SK-N-SH (cell line): ENCODE results near the gene SP6.

Experiments used
- EP300 ChIP-seq, 2 experiments: IDR thresholded peaks; 2 replicates each; pipeline versions ENCODE4 v1.4.0 to v1.6.1; 2012; ENCODE audit warnings: borderline replicate concordance in 1 of 2, low read depth in 1 of 2, low read length in 1 of 2
- EZH2phosphoT487 ChIP-seq: fragments of 200-600 bp; sonication (generic); IDR thresholded peaks from 2 replicates; pipeline ENCODE4 v1.6.1; 2017; ENCODE audit warnings: low read depth, mixed run types, mild to moderate bottlenecking, antibody characterized with exemption, moderate library complexity, borderline replicate concordance
- FOXJ3 ChIP-seq: sonication (generic); formaldehyde crosslinking; IDR thresholded peaks from 2 replicates; pipeline ENCODE4 v1.5.1; 2020; ENCODE audit warnings: mild to moderate bottlenecking, missing genetic modification reagents
- FOXM1 ChIP-seq: IDR thresholded peaks from 2 replicates; pipeline ENCODE4 v1.4.0; 2012; ENCODE audit warnings: low read depth, mild to moderate bottlenecking
- JUND ChIP-seq: IDR thresholded peaks from 2 replicates; pipeline ENCODE4 v1.4.0; 2012
- POLR2AphosphoS5 ChIP-seq: IDR thresholded peaks from 2 replicates; pipeline ENCODE4 v1.6.1; 2012; ENCODE audit warnings: low read depth, low read length
- TAF1 ChIP-seq: IDR thresholded peaks from 2 replicates; pipeline ENCODE4 v1.6.1; 2012; ENCODE audit warnings: low read depth, mild to moderate bottlenecking, low read length, moderate library complexity, borderline replicate concordance
- TF ChIP-seq, protein P1 (sequence below): IDR thresholded peaks from 2 replicates; pipeline ENCODE4 v1.6.1; 2012; ENCODE audit warnings: mild to moderate bottlenecking, low read depth, low read length, moderate library complexity
- TF ChIP-seq, protein P2 (sequence below): fragments of 200-600 bp; sonication (generic); IDR thresholded peaks from 2 replicates; pipeline ENCODE4 v1.6.1; 2017; ENCODE audit warnings: antibody characterized with exemption, mild to moderate bottlenecking, moderate library complexity
- TF ChIP-seq, protein P3 (sequence below): IDR thresholded peaks from 2 replicates; pipeline ENCODE4 v1.4.0; 2012; ENCODE audit warnings: low read depth
- TF ChIP-seq, protein P4 (sequence below): IDR thresholded peaks from 2 replicates; pipeline ENCODE4; 2012
- TF ChIP-seq, protein P5 (sequence below): fragments of 150-350 bp; IDR thresholded peaks from 2 replicates; pipeline ENCODE4 v1.6.1; 2017; ENCODE audit warnings: antibody characterized with exemption, low read length, low read depth, borderline replicate concordance

DNA sequence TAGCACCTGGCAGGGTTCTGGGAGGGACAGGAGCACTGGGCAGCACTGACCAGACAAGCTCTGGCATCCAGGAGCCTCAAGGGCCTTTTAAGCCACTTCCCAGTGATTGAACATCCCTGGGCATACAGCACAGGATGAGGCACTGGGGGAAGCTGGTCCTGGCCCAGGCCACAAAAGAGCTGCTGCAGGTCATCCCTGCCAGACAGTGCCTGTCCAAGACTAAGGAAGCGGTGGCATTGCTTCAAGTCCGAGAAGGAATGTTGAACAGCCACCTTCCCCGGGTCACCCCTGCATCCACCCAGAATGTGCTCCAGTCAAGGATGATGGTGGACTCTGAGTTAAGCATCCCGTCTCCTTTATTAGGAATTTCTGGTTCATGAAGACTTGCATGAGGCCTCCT lies 28.2 kb downstream of the SP6 start:
- TF ChIP-seq, protein P1, sequence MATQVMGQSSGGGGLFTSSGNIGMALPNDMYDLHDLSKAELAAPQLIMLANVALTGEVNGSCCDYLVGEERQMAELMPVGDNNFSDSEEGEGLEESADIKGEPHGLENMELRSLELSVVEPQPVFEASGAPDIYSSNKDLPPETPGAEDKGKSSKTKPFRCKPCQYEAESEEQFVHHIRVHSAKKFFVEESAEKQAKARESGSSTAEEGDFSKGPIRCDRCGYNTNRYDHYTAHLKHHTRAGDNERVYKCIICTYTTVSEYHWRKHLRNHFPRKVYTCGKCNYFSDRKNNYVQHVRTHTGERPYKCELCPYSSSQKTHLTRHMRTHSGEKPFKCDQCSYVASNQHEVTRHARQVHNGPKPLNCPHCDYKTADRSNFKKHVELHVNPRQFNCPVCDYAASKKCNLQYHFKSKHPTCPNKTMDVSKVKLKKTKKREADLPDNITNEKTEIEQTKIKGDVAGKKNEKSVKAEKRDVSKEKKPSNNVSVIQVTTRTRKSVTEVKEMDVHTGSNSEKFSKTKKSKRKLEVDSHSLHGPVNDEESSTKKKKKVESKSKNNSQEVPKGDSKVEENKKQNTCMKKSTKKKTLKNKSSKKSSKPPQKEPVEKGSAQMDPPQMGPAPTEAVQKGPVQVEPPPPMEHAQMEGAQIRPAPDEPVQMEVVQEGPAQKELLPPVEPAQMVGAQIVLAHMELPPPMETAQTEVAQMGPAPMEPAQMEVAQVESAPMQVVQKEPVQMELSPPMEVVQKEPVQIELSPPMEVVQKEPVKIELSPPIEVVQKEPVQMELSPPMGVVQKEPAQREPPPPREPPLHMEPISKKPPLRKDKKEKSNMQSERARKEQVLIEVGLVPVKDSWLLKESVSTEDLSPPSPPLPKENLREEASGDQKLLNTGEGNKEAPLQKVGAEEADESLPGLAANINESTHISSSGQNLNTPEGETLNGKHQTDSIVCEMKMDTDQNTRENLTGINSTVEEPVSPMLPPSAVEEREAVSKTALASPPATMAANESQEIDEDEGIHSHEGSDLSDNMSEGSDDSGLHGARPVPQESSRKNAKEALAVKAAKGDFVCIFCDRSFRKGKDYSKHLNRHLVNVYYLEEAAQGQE, result no peak
- TF ChIP-seq EP300 (IDR thresholded peaks at IDR 0.05; ENCODE audit: borderline replicate concordance in 1 of 2, low read depth in 1 of 2, low read length in 1 of 2) (no peak), POLR2AphosphoS5 (no peak), FOXJ3 (CRISPR knock-in tag) (no peak), EZH2phosphoT487 (no peak), TAF1 (no peak), JUND (no peak), FOXM1 (no peak)
- TF ChIP-seq, protein P2, sequence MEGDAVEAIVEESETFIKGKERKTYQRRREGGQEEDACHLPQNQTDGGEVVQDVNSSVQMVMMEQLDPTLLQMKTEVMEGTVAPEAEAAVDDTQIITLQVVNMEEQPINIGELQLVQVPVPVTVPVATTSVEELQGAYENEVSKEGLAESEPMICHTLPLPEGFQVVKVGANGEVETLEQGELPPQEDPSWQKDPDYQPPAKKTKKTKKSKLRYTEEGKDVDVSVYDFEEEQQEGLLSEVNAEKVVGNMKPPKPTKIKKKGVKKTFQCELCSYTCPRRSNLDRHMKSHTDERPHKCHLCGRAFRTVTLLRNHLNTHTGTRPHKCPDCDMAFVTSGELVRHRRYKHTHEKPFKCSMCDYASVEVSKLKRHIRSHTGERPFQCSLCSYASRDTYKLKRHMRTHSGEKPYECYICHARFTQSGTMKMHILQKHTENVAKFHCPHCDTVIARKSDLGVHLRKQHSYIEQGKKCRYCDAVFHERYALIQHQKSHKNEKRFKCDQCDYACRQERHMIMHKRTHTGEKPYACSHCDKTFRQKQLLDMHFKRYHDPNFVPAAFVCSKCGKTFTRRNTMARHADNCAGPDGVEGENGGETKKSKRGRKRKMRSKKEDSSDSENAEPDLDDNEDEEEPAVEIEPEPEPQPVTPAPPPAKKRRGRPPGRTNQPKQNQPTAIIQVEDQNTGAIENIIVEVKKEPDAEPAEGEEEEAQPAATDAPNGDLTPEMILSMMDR, result no peak
- TF ChIP-seq, protein P3, sequence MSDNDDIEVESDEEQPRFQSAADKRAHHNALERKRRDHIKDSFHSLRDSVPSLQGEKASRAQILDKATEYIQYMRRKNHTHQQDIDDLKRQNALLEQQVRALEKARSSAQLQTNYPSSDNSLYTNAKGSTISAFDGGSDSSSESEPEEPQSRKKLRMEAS, result no peak
- TF ChIP-seq, protein P4, sequence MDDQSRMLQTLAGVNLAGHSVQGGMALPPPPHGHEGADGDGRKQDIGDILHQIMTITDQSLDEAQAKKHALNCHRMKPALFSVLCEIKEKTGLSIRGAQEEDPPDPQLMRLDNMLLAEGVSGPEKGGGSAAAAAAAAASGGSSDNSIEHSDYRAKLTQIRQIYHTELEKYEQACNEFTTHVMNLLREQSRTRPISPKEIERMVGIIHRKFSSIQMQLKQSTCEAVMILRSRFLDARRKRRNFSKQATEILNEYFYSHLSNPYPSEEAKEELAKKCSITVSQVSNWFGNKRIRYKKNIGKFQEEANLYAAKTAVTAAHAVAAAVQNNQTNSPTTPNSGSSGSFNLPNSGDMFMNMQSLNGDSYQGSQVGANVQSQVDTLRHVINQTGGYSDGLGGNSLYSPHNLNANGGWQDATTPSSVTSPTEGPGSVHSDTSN, result no peak
- TF ChIP-seq, protein P5, sequence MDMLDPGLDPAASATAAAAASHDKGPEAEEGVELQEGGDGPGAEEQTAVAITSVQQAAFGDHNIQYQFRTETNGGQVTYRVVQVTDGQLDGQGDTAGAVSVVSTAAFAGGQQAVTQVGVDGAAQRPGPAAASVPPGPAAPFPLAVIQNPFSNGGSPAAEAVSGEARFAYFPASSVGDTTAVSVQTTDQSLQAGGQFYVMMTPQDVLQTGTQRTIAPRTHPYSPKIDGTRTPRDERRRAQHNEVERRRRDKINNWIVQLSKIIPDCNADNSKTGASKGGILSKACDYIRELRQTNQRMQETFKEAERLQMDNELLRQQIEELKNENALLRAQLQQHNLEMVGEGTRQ, result no peak
